Right lobe of liver (tissue), 6 donors: ENCODE measurements around the gene SLC6A18. TPM values are rescaled to one million over a fixed set of nuclear protein-coding genes. Genes with fewer than 3 reads are reported as not detected.
A peak's percentile ranks its signal among the peaks of the same experiment; 100 is the strongest.

Experiments
- ATAC-seq, 4 donors: fragments of 200-7000 bp; cut with Tn5 transposase; one replicate each; pipeline ENCODE4 v1.9.1; 2020; ENCODE audit warnings: mild to moderate bottlenecking in 4 of 4, moderate library complexity in 4 of 4
- DNase-seq, 3 donors: peaks; one replicate each; pipeline ENCODE4 v3.0.0-alpha.2; 2020
- H3K27ac ChIP-seq, 3 donors: fragments of 200-600 bp; one replicate each; pipeline ENCODE4 v1.8.0; 2022
- H3K27me3 ChIP-seq, 2 donors: fragments of 200-600 bp; one replicate each; pipeline ENCODE4 v1.8.0; 2022
- H3K36me3 ChIP-seq, 4 donors: fragments of 200-600 bp; sonication (generic) in 1 of 4; one replicate each; pipeline versions ENCODE4 v1.5.1 to v1.8.0; 2017 to 2022; ENCODE audit warnings: control low read depth in 1 of 4
- H3K4me1 ChIP-seq, 4 donors: fragments of 200-600 bp; sonication (generic) in 1 of 4; one replicate each; pipeline versions ENCODE4 v1.5.1 to v1.8.0; 2017 to 2022; ENCODE audit warnings: control low read depth in 1 of 4
- H3K4me3 ChIP-seq, 3 donors: fragments of 200-600 bp; one replicate each; pipeline ENCODE4 v1.8.0; 2022
- H3K9me3 ChIP-seq, 4 donors: fragments of 200-600 bp; sonication (generic) in 1 of 4; one replicate each; pipeline versions ENCODE4 v1.5.1 to v1.8.0; 2017 to 2022; ENCODE audit warnings: control low read depth in 1 of 4
- POLR2A ChIP-seq: fragments of 450-650 bp; IDR thresholded peaks from one replicate; pipeline ENCODE4 v1.6.1; 2017; ENCODE audit warnings: antibody characterized with exemption, mild to moderate bottlenecking
- WGBS: methylation state at CpG from one replicate; pipeline ENCODE4 v1.1.6; 2018; ENCODE audit warnings: low coverage, low lambda C conversion rate; ENCODE audit not compliant: insufficient coverage; ENCODE audit errors: missing lambda C conversion rate; 5-methylcytosine and 5-hydroxymethylcytosine counted together
- intact Hi-C, 2 donors: fragments of 100-400 bp; cut with DNase I; formaldehyde crosslinking; loops; one replicate each; pipeline versions ENCODE4 v1.11.2 to v1.14.1; 2022
- total RNA-seq, 6 experiments: library from RNA; depleted of rRNA in 2 of 6; stranded (reverse); fragments of >200 nt in 2 of 6; fragmentation: NEBNext Ultra II Directional in 3 of 6; extraction: Animal tissue kit (Norgen Biotek cat#: 25700) in 3 of 6; gene quantifications; one replicate each; pipeline versions ENCODE4 v1.1.0 to v1.2.4, GENCODE V29; 2016 to 2023
- TF ChIP-seq, protein P1 (sequence below), 4 donors: fragments of 200-600 bp in 3 of 4; fragments of 450-650 bp in 1 of 4; IDR thresholded peaks; one replicate each; pipeline versions ENCODE4 v1.5.1 to v1.8.0; 2016 to 2022; ENCODE audit warnings: antibody characterized with exemption in 4 of 4, mild to moderate bottlenecking in 2 of 4
- donor health status: DM: no; HTN: yes; CAD: no.
- donor health status: DM: no; HTN: no; CAD: no.
- donor health status: DM: no; HTN: no; CAD: no.
- donor health status: DM: no; HTN: yes; CAD: no.
- donor health status: DM: no; HTN: yes; CAD: no.

The SLC6A18 gene
- total RNA-seq, 6 experiments from 2014 or later: not detected

GRCh38 chr5:1180841-1181271 lies 44.3 kb upstream of the SLC6A18 start:
- no CpG with 5 or more reads among the region's 20 CpGs for WGBS
- no peak for ATAC-seq
- H3K36me3 ChIP-seq: no peaks in the 10 kb centered on the region
- H3K27me3 ChIP-seq: no peaks in the 10 kb centered on the region
- H3K27ac ChIP-seq: peak overlapping the region in 2 of 3 donors; percentile 82 to 95
- DNase-seq: peak in 1 of 3 donors; percentile 57
- no peak for TF ChIP-seq POLR2A
- TF ChIP-seq, protein P1, sequence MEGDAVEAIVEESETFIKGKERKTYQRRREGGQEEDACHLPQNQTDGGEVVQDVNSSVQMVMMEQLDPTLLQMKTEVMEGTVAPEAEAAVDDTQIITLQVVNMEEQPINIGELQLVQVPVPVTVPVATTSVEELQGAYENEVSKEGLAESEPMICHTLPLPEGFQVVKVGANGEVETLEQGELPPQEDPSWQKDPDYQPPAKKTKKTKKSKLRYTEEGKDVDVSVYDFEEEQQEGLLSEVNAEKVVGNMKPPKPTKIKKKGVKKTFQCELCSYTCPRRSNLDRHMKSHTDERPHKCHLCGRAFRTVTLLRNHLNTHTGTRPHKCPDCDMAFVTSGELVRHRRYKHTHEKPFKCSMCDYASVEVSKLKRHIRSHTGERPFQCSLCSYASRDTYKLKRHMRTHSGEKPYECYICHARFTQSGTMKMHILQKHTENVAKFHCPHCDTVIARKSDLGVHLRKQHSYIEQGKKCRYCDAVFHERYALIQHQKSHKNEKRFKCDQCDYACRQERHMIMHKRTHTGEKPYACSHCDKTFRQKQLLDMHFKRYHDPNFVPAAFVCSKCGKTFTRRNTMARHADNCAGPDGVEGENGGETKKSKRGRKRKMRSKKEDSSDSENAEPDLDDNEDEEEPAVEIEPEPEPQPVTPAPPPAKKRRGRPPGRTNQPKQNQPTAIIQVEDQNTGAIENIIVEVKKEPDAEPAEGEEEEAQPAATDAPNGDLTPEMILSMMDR (IDR thresholded peaks at IDR 0.05): no peak
- H3K9me3 ChIP-seq: no peaks in the 10 kb centered on the region
- peaks cover 0 to 48% (median 22%) of the 10 kb centered on the region in 4 donors for H3K4me1 ChIP-seq
- intact Hi-C loops: loop anchor here (5.0 to 10.0 kb wide), 2 partner anchors 154 to 156 kb away; no protein-coding TSS in a partner anchor
- no peak overlapping the region for H3K4me3 ChIP-seq

GRCh38 chr5:1181451-1182359 lies 43.5 kb upstream of the SLC6A18 start:
- WGBS: 29% methylated on average over 7 of the region's 27 CpGs
- Histone ChIP-seq H3K4me3 (peak overlapping the region; percentile 30 to 57 (median 49)), H3K4me1 (peaks cover 0 to 56% (median 26%) of the 10 kb centered on the region in 4 donors)

GRCh38 chr5:1182360-1182632 lies 42.9 kb upstream of the SLC6A18 start:
- Histone ChIP-seq H3K27ac (peak overlapping the region; percentile 56 to 95 (median 82)), H3K4me1 (peaks cover 0 to 58% (median 27%) of the 10 kb centered on the region in 4 donors), H3K9me3 (no peaks in the 10 kb centered on the region), H3K4me3 (peak overlapping the region; percentile 30 to 57 (median 49)), H3K27me3 (no peaks in the 10 kb centered on the region), H3K36me3 (no peaks in the 10 kb centered on the region)
- DNase-seq (peak in 1 of 3 donors; percentile 47), ATAC-seq (no peak)
- WGBS: 66% methylated on average over 6 of the region's 7 CpGs
- intact Hi-C loops: loop anchor here (5.0 to 10.0 kb wide), 2 partner anchors 153 to 155 kb away; no protein-coding TSS in a partner anchor
- no peak for TF ChIP-seq POLR2A
- TF ChIP-seq, protein P1 (IDR thresholded peaks at IDR 0.05): no peak

More at GRCh38 chr5:1181451-1182359, 43.5 kb upstream of the SLC6A18 start:
- intact Hi-C loops: loop anchor here (5.0 to 10.0 kb wide), 2 partner anchors 153 to 156 kb away; no protein-coding TSS in a partner anchor
- DNase-seq (peak; percentile 81 to 93 (median 93)), ATAC-seq (peak; percentile 56 to 74 (median 66))
- H3K27me3 ChIP-seq: no peaks in the 10 kb centered on the region
- peak overlapping the region; percentile 56 to 95 (median 82) for H3K27ac ChIP-seq
- no peaks in the 10 kb centered on the region for H3K9me3 ChIP-seq
- no peak for TF ChIP-seq POLR2A
- TF ChIP-seq, protein P1 (IDR thresholded peaks at IDR 0.05): no peak
- no peaks in the 10 kb centered on the region for H3K36me3 ChIP-seq

DNA sequence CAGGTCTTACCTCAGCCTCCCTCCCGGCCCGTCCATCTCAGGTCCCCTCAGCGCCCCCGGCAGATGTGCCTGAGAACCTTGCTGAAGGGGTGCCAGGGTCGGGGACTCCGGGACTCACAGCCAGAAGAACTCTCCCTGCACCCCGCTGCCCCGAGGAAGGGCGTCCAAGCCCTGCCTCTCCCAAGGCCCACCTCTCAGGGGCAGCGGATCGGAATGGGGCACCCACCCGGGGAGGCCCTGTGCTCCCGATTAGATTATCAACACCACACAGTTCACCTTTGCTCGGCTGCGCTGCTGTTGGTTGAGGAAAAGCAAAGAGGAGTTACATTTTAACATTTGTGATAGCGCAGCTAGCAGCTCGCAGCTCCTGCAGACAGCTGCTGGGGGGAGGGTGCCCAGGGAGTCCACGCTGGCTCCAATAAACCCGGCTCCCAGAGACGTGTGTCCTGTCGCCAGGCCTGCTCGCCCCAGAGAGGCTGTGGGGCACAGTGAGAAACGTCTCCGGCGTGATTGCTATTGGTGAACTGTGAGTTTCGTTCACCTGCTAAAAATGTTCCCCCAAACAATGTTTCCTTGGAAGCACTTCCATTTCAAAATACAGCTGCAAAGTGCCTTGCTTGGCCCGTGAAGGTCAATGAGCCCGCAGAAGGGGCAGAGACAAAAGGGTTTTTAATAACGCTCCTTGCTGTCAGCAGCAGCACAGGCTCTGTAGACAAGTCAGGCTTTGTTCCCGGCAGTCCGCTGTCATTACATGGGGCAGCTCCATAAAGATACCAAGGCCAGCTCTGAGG lies 42.4 kb upstream of the SLC6A18 start:
- peaks cover 0 to 58% (median 27%) of the 10 kb centered on the region in 4 donors for H3K4me1 ChIP-seq
- 20% methylated on average over 8 of the region's 31 CpGs for WGBS
- peak; percentile 43 to 65 (median 62) for ATAC-seq
- peak overlapping the region; percentile 30 to 57 (median 49) for H3K4me3 ChIP-seq
- H3K36me3 ChIP-seq: no peaks in the 10 kb centered on the region
- intact Hi-C loops: loop anchor here (5.0 to 10.0 kb wide), 2 partner anchors 152 to 154 kb away; no protein-coding TSS in a partner anchor
- peak overlapping the region; percentile 56 to 95 (median 82) for H3K27ac ChIP-seq
- peak; percentile 82 for TF ChIP-seq POLR2A
- TF ChIP-seq, protein P1 (IDR thresholded peaks at IDR 0.05): no peak
- DNase-seq: peak; percentile 77 to 91 (median 90)
- H3K9me3 ChIP-seq: no peaks in the 10 kb centered on the region
- no peaks in the 10 kb centered on the region for H3K27me3 ChIP-seq
